Prostate gland (tissue), 2 donors: ENCODE measurements around the gene INAFM2.

ENCODE experiments used
- CTCF ChIP-seq, 4 experiments: fragments of 200-600 bp in 2 of 4; fragments of 450-650 bp in 2 of 4; sonication (generic) in 2 of 4; IDR thresholded peaks; 1 replicate in 3 of 4; 2 replicates in 1 of 4; pipeline ENCODE4 v1.5.1; 2016 to 2019; ENCODE audit warnings: antibody characterized with exemption in 4 of 4, mild to moderate bottlenecking in 2 of 4, moderate library complexity in 2 of 4
- POLR2A ChIP-seq: fragments of 450-650 bp; IDR thresholded peaks from one replicate; pipeline ENCODE4 v1.6.1; 2016; ENCODE audit warnings: antibody characterized with exemption, mild to moderate bottlenecking
- POLR2AphosphoS5 ChIP-seq: sonication (generic); formaldehyde crosslinking; IDR thresholded peaks from one replicate; pipeline ENCODE4 v1.6.1; 2017; ENCODE audit warnings: antibody characterized with exemption

GRCh38 chr15:40289140-40289775 lies 34.2 kb upstream of the INAFM2 start:
- TF ChIP-seq CTCF (IDR thresholded peaks at IDR 0.05) (no peak), POLR2A (no peak), POLR2AphosphoS5 (no peak)
